ENCODE data around the gene KRTAP9-1. TPM values are rescaled to one million over a fixed set of nuclear protein-coding genes. Genes with fewer than 3 reads are reported as not detected.

Gene KRTAP9-1
- total and polyA plus RNA-seq, 2 experiments from 2014 or later, result not detected

GRCh38 chr17:41186872-41187271, 2.8 kb upstream of the KRTAP9-1 start:
- H3K27ac ChIP-seq (ENCODE audit: low read depth), result no peak overlapping the region
- no peaks in the 10 kb centered on the region for H3K79me2 ChIP-seq (replicated peaks; ENCODE audit: insufficient read depth)
- Mint-ChIP-seq H3K27ac (no peak overlapping the region), H3K27me3 (ENCODE audit: insufficient read depth, low read depth, poor library complexity) (no peaks in the 10 kb centered on the region), H3K9me3 (no peaks in the 10 kb centered on the region), H3K4me3 (no peak overlapping the region), H3K4me1 (no peaks in the 10 kb centered on the region; the same call in 2 of the 3 replicates), H3K36me3 (ENCODE audit: low read depth) (no peaks in the 10 kb centered on the region)
- H3K36me3 ChIP-seq (ENCODE audit: insufficient read depth), result no peaks in the 10 kb centered on the region
- H3K4me2 ChIP-seq, result no peak overlapping the region
- TF ChIP-seq ZNF114 (CRISPR knock-in tag; IDR thresholded peaks at IDR 0.05) (no peak), EZH2 (IDR thresholded peaks at IDR 0.05; ENCODE audit: low read depth, unreplicated experiment) (no peak), EZH2phosphoT487 (IDR thresholded peaks at IDR 0.05; ENCODE audit: unreplicated experiment) (no peak), REST (IDR thresholded peaks at IDR 0.05; ENCODE audit: unreplicated experiment) (peak; percentile 33)
- no peaks in the 10 kb centered on the region for H3K9me2 ChIP-seq (ENCODE audit: insufficient read depth)
- H4K20me1 ChIP-seq (replicated peaks; ENCODE audit: insufficient read depth), result no peaks in the 10 kb centered on the region
- no peak for ATAC-seq
- H3K4me1 ChIP-seq (ENCODE audit: insufficient read depth), result no peaks in the 10 kb centered on the region
- no peaks in the 10 kb centered on the region for H3F3A ChIP-seq (replicated peaks; ENCODE audit: low read depth)
- DNase-seq (ENCODE audit: low spot score), result no peak
- H3K4me3 ChIP-seq, result no peak overlapping the region
- H3K27me3 ChIP-seq (ENCODE audit: insufficient read depth), result no peaks in the 10 kb centered on the region
- no peak overlapping the region for H2AFZ ChIP-seq

- Histone ChIP-seq H3K27me3 (ENCODE audit: insufficient read depth) (no peaks in the 10 kb centered on the region), H4K20me1 (replicated peaks; ENCODE audit: insufficient read depth) (no peaks in the 10 kb centered on the region), H3K9me2 (ENCODE audit: insufficient read depth) (no peaks in the 10 kb centered on the region), H3K79me2 (replicated peaks; ENCODE audit: insufficient read depth) (no peaks in the 10 kb centered on the region), H2AFZ (no peak overlapping the region), H3F3A (replicated peaks; ENCODE audit: low read depth) (no peaks in the 10 kb centered on the region), H3K4me3 (no peak overlapping the region), H3K36me3 (ENCODE audit: insufficient read depth) (no peaks in the 10 kb centered on the region), H3K4me1 (ENCODE audit: insufficient read depth) (no peaks in the 10 kb centered on the region), H3K27ac (ENCODE audit: low read depth) (no peak overlapping the region), H3K4me2 (no peak overlapping the region)
- Mint-ChIP-seq H3K9me3 (peaks cover 4% of the 10 kb centered on the region; the same call in 2 of the 3 replicates), H3K27me3 (ENCODE audit: insufficient read depth, low read depth, poor library complexity) (no peaks in the 10 kb centered on the region), H3K27ac (no peak overlapping the region), H3K4me1 (no peaks in the 10 kb centered on the region; the same call in 2 of the 3 replicates), H3K4me3 (no peak overlapping the region), H3K36me3 (ENCODE audit: low read depth) (no peaks in the 10 kb centered on the region)
- DNase-seq (ENCODE audit: low spot score) (no peak), ATAC-seq (no peak)
- TF ChIP-seq CREB1 (CRISPR knock-in tag; IDR thresholded peaks at IDR 0.05; ENCODE audit: low read depth), result no peak
- no peak for TF ChIP-seq POLR2AphosphoS5 (IDR thresholded peaks at IDR 0.05; ENCODE audit: low read depth)
- no peak for TF ChIP-seq STAT1 (IDR thresholded peaks at IDR 0.05; ENCODE audit: unreplicated experiment)
- TF ChIP-seq EZH2 (IDR thresholded peaks at IDR 0.05; ENCODE audit: low read depth, unreplicated experiment), result no peak
- TF ChIP-seq JUNB (IDR thresholded peaks at IDR 0.05; ENCODE audit: unreplicated experiment), result no peak
Observed at GRCh38 chr17:41190328-41190727, 641 bp downstream of the KRTAP9-1 start.

Measured in GM23338 (cell line).